ENCODE measurements around the gene LSM2.
"Not testable (repeated sequence)": the region's sequence is repeated elsewhere in the genome, so short reads cannot be mapped to it uniquely, and the experiment has no call there.

The LSM2 gene

GRCh38 chr6:31847276-31847978 is 40.7 kb upstream of the LSM2 start:
- Histone ChIP-seq H2BK5ac (ENCODE audit: low read depth, low read length, poor library complexity) (no peak overlapping the region), H3K27me3 (ENCODE audit: insufficient read depth, low read length) (no peaks in the 10 kb centered on the region), H3K36me3 (ENCODE audit: control insufficient read depth in 1 of 2, insufficient read depth in 2 of 2, low read length in 2 of 2) (peaks cover 4 to 6% of the 10 kb centered on the region in 2 experiments), H3K4me3 (ENCODE audit: low read depth, low read length) (no peak overlapping the region), H3K18ac (ENCODE audit: low read length) (no peak overlapping the region), H2AFZ (ENCODE audit: insufficient read depth, low read length, poor library complexity) (no peak overlapping the region), H2BK12ac (ENCODE audit: low read length) (no peak overlapping the region), H3K27ac (ENCODE audit: low read depth, low read length) (no peak overlapping the region), H4K12ac (ENCODE audit: low read depth, low read length) (no peak overlapping the region), H2AK5ac (ENCODE audit: low read length) (no peak overlapping the region), H4K91ac (ENCODE audit: low read depth, low read length) (no peak overlapping the region), H3K4ac (ENCODE audit: low read depth, low read length) (no peak overlapping the region), H3K23ac (ENCODE audit: low read length) (no peak overlapping the region), H3K4me2 (ENCODE audit: low read length) (no peak overlapping the region), H3K9me3 (ENCODE audit: insufficient read depth, low read depth, low read length) (no peaks in the 10 kb centered on the region), H3K79me2 (ENCODE audit: control insufficient read depth, insufficient read depth, low read length, poor library complexity) (no peaks in the 10 kb centered on the region), H3K9ac (ENCODE audit: low read length) (no peak overlapping the region), H3K79me1 (ENCODE audit: low read length) (no peaks in the 10 kb centered on the region), H3K14ac (ENCODE audit: low read length) (no peak overlapping the region), H4K8ac (ENCODE audit: low read depth, low read length) (no peak overlapping the region), H2BK120ac (ENCODE audit: insufficient read depth, low read length, poor library complexity) (no peak overlapping the region), H3K4me1 (ENCODE audit: control insufficient read depth in 1 of 2, insufficient read depth in 2 of 2, low read length in 2 of 2) (peaks cover 0 to 4% of the 10 kb centered on the region in 2 experiments)
- DNase-seq, result no peak
- no CpG with 5 or more reads among the region's 2 CpGs for WGBS (ENCODE audit: extremely low coverage, insufficient coverage, insufficient read length)

GRCh38 chr6:31844507-31844906 is 37.7 kb upstream of the LSM2 start:
- Histone ChIP-seq H2BK12ac (ENCODE audit: low read length) (no peak overlapping the region), H3K27ac (ENCODE audit: low read depth, low read length) (no peak overlapping the region), H3K36me3 (ENCODE audit: control insufficient read depth in 1 of 2, insufficient read depth in 2 of 2, low read length in 2 of 2) (peaks cover 19 to 21% of the 10 kb centered on the region in 2 experiments), H3K23ac (ENCODE audit: low read length) (no peak overlapping the region), H3K79me2 (ENCODE audit: control insufficient read depth, insufficient read depth, low read length, poor library complexity) (no peaks in the 10 kb centered on the region), H2BK5ac (ENCODE audit: low read depth, low read length, poor library complexity) (no peak overlapping the region), H3K4me1 (ENCODE audit: control insufficient read depth in 1 of 2, insufficient read depth in 2 of 2, low read length in 2 of 2) (peaks cover 0 to 2% of the 10 kb centered on the region in 2 experiments), H4K8ac (ENCODE audit: low read depth, low read length) (no peak overlapping the region), H3K79me1 (ENCODE audit: low read length) (no peaks in the 10 kb centered on the region), H3K9ac (ENCODE audit: low read length) (no peak overlapping the region), H4K91ac (ENCODE audit: low read depth, low read length) (no peak overlapping the region), H3K18ac (ENCODE audit: low read length) (no peak overlapping the region), H3K4me3 (ENCODE audit: low read depth, low read length) (no peak overlapping the region), H2AFZ (ENCODE audit: insufficient read depth, low read length, poor library complexity) (no peak overlapping the region), H3K4me2 (ENCODE audit: low read length) (no peak overlapping the region), H3K4ac (ENCODE audit: low read depth, low read length) (no peak overlapping the region), H4K12ac (ENCODE audit: low read depth, low read length) (no peak overlapping the region), H2AK5ac (ENCODE audit: low read length) (no peak overlapping the region), H2BK120ac (ENCODE audit: insufficient read depth, low read length, poor library complexity) (no peak overlapping the region), H3K27me3 (ENCODE audit: insufficient read depth, low read length) (no peaks in the 10 kb centered on the region), H3K14ac (ENCODE audit: low read length) (no peak overlapping the region), H3K9me3 (ENCODE audit: insufficient read depth, low read depth, low read length) (no peaks in the 10 kb centered on the region)
- no peak for DNase-seq
- WGBS (ENCODE audit: extremely low coverage, insufficient coverage, insufficient read length), result no CpG with 5 or more reads among the region's 3 CpGs

- Histone ChIP-seq H2BK5ac (ENCODE audit: low read depth, low read length, poor library complexity) (no peak overlapping the region), H3K27ac (ENCODE audit: low read depth, low read length) (no peak overlapping the region), H3K14ac (ENCODE audit: low read length) (no peak overlapping the region), H3K79me2 (ENCODE audit: control insufficient read depth, insufficient read depth, low read length, poor library complexity) (peaks cover 2% of the 10 kb centered on the region), H3K4me3 (ENCODE audit: low read depth, low read length) (no peak overlapping the region), H3K36me3 (ENCODE audit: control insufficient read depth in 1 of 2, insufficient read depth in 2 of 2, low read length in 2 of 2) (peaks cover 36 to 45% of the 10 kb centered on the region in 2 experiments), H3K23ac (ENCODE audit: low read length) (no peak overlapping the region), H3K27me3 (ENCODE audit: insufficient read depth, low read length) (no peaks in the 10 kb centered on the region), H4K8ac (ENCODE audit: low read depth, low read length) (no peak overlapping the region), H4K12ac (ENCODE audit: low read depth, low read length) (no peak overlapping the region), H4K91ac (ENCODE audit: low read depth, low read length) (no peak overlapping the region), H2BK120ac (ENCODE audit: insufficient read depth, low read length, poor library complexity) (no peak overlapping the region), H3K9me3 (ENCODE audit: insufficient read depth, low read depth, low read length) (no peaks in the 10 kb centered on the region), H3K4me1 (ENCODE audit: control insufficient read depth in 1 of 2, insufficient read depth in 2 of 2, low read length in 2 of 2) (peaks cover 7 to 9% of the 10 kb centered on the region in 2 experiments), H3K79me1 (ENCODE audit: low read length) (no peaks in the 10 kb centered on the region), H3K4me2 (ENCODE audit: low read length) (no peak overlapping the region), H2AK5ac (ENCODE audit: low read length) (no peak overlapping the region), H3K4ac (ENCODE audit: low read depth, low read length) (no peak overlapping the region), H3K18ac (ENCODE audit: low read length) (no peak overlapping the region), H2BK12ac (ENCODE audit: low read length) (no peak overlapping the region), H2AFZ (ENCODE audit: insufficient read depth, low read length, poor library complexity) (no peak overlapping the region), H3K9ac (ENCODE audit: low read length) (no peak overlapping the region)
- WGBS (ENCODE audit: extremely low coverage, insufficient coverage, insufficient read length), result no CpG with 5 or more reads among the region's 9 CpGs
- no peak for DNase-seq
Measured at GRCh38 chr6:31842053-31842452, 35.3 kb upstream of the LSM2 start.

GRCh38 chr6:31839779-31840126 is 33.0 kb upstream of the LSM2 start:
- H3K79me2 ChIP-seq (ENCODE audit: control insufficient read depth, insufficient read depth, low read length, poor library complexity), result peaks cover 18% of the 10 kb centered on the region
- peaks cover 36 to 52% of the 10 kb centered on the region in 2 experiments for H3K36me3 ChIP-seq (ENCODE audit: control insufficient read depth in 1 of 2, insufficient read depth in 2 of 2, low read length in 2 of 2)
- H3K4ac ChIP-seq (ENCODE audit: low read depth, low read length); H2BK120ac ChIP-seq (ENCODE audit: insufficient read depth, low read length, poor library complexity); H3K4me2 ChIP-seq (ENCODE audit: low read length); H3K27ac ChIP-seq (ENCODE audit: low read depth, low read length); H3K23ac ChIP-seq (ENCODE audit: low read length); H2BK5ac ChIP-seq (ENCODE audit: low read depth, low read length, poor library complexity); H3K4me3 ChIP-seq (ENCODE audit: low read depth, low read length); H3K27me3 ChIP-seq (ENCODE audit: insufficient read depth, low read length); H4K91ac ChIP-seq (ENCODE audit: low read depth, low read length); DNase-seq; H2BK12ac ChIP-seq (ENCODE audit: low read length); H3K18ac ChIP-seq (ENCODE audit: low read length); H4K8ac ChIP-seq (ENCODE audit: low read depth, low read length); H3K14ac ChIP-seq (ENCODE audit: low read length); H3K9ac ChIP-seq (ENCODE audit: low read length); H3K9me3 ChIP-seq (ENCODE audit: insufficient read depth, low read depth, low read length); H2AK5ac ChIP-seq (ENCODE audit: low read length); H4K12ac ChIP-seq (ENCODE audit: low read depth, low read length); H2AFZ ChIP-seq (ENCODE audit: insufficient read depth, low read length, poor library complexity): not testable (repeated sequence)
- no CpG with 5 or more reads among the region's 8 CpGs for WGBS (ENCODE audit: extremely low coverage, insufficient coverage, insufficient read length)
- H3K79me1 ChIP-seq (ENCODE audit: low read length), result peaks cover 13% of the 10 kb centered on the region
- peaks cover 11 to 17% of the 10 kb centered on the region in 2 experiments for H3K4me1 ChIP-seq (ENCODE audit: control insufficient read depth in 1 of 2, insufficient read depth in 2 of 2, low read length in 2 of 2)
